AG09309 (cell line): ENCODE measurements around the gene ABCA4.

Experiments used
- DNase-seq: peaks from one replicate; pipeline ENCODE4 v3.0.0-alpha.2; 2010; ENCODE audit warnings: low read depth
- H3K4me3 ChIP-seq: 2 replicates; pipeline ENCODE4 v1.5.1; 2011; ENCODE audit warnings: mild to moderate bottlenecking, low read depth, low read length, moderate library complexity; ENCODE audit not compliant: control insufficient read depth
- CTCF ChIP-seq: IDR thresholded peaks from 2 replicates; pipeline ENCODE4 v1.5.1; 2011; ENCODE audit warnings: mild to moderate bottlenecking, low read depth, low read length, inconsistent platforms; ENCODE audit not compliant: insufficient read depth, control insufficient read depth; ENCODE audit errors: missing control alignments

The ABCA4 gene

GRCh38 chr1:94110021-94110761, 10.8 kb downstream of the ABCA4 start:
- no peak for TF ChIP-seq CTCF
- DNase-seq = no peak
- no peak overlapping the region for H3K4me3 ChIP-seq

GRCh38 chr1:94109478-94109877, 11.5 kb downstream of the ABCA4 start:
- no peak for TF ChIP-seq CTCF

GRCh38 chr1:94107141-94107540, 13.8 kb downstream of the ABCA4 start:
- no peak for DNase-seq
- TF ChIP-seq CTCF = no peak
- H3K4me3 ChIP-seq = no peak overlapping the region

More at GRCh38 chr1:94109478-94109877, 11.5 kb downstream of the ABCA4 start:
- DNase-seq = no peak
- no peak overlapping the region for H3K4me3 ChIP-seq

- no peak for TF ChIP-seq CTCF
- no peak for DNase-seq
- H3K4me3 ChIP-seq = no peak overlapping the region
Measured at GRCh38 chr1:94106716-94107115, 14.2 kb downstream of the ABCA4 start.

GRCh38 chr1:94105957-94106529, 14.9 kb downstream of the ABCA4 start:
- H3K4me3 ChIP-seq = no peak overlapping the region
- TF ChIP-seq CTCF = no peak
- DNase-seq = no peak

- H3K4me3 ChIP-seq = no peak overlapping the region
- no peak for DNase-seq
- TF ChIP-seq CTCF = no peak
Measured at GRCh38 chr1:94105581-94105952, 15.4 kb downstream of the ABCA4 start.
